ENCODE data around the gene CEACAM19.
"Not testable (repeated sequence)": the region's sequence is repeated elsewhere in the genome, so short reads cannot be mapped to it uniquely, and the experiment has no call there.

CEACAM19 gene, protein sequence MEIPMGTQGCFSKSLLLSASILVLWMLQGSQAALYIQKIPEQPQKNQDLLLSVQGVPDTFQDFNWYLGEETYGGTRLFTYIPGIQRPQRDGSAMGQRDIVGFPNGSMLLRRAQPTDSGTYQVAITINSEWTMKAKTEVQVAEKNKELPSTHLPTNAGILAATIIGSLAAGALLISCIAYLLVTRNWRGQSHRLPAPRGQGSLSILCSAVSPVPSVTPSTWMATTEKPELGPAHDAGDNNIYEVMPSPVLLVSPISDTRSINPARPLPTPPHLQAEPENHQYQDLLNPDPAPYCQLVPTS

DNA sequence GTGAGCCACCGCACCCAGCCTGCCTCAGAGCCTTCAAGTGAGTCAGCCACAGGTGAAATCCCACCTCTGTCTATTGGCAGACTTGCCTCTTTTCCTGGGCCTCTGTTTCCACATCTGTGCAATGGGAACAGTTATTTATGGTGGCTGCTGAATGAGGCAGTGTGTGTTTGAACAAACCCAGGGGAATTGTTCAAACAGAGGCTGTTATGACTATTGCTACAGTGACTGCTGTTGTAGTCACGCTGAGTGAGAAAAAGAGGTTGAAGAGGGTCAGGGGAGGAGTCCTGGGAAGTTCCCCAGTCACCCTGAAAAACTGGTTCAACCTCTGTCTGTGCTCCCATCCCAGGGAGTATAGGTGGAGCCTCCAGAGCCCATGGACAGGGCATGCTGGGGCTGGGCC, at the start of gene CEACAM19:
TSS of gene CEACAM19 (plus strand) at position 83 of the 400 bp plus-strand sequence. CDS start 450 bp downstream, outside the sequence.
- no peak for DNase-seq

DNA sequence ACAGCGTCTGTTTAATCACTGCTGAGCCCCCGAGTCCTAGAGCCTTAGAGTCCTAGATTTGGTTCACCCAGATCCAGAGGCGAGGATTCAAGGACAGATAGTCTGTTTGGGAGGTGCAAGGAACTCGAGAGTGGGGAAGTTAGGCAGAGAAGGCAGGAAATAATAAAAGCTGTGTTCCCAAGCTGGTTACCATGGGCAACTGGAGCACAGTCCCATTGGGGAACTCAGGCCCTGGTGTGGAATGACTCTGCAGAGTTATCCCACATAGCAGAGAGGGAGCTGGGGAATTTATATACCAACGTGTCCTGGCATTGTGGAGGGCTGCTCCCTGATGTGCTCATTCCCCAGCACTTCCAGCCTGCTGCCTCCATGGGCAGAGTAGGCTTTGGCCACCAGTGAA, 48.2 kb upstream of the CEACAM19 start:
- DNase-seq: no peak

DNA sequence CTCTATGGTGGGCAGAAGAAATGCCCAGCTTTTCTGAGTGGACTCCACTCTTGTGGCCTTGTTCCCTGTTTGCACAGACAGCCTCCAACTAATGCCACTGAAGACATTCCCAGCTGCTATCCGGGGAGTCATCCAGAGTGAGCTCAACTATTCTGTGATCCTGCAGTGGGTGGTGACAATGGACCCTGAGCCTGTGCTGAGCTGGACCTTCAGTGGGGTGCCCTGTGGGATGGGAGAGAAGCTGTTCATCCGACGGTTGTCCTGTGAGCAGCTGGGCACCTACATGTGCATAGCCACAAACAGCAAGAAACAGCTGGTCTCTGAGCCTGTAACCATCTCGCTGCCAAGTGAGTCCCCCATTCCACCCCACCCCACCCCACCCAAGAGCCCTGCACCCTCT, 47.7 kb upstream of the CEACAM19 start:
- no peak for DNase-seq

DNA sequence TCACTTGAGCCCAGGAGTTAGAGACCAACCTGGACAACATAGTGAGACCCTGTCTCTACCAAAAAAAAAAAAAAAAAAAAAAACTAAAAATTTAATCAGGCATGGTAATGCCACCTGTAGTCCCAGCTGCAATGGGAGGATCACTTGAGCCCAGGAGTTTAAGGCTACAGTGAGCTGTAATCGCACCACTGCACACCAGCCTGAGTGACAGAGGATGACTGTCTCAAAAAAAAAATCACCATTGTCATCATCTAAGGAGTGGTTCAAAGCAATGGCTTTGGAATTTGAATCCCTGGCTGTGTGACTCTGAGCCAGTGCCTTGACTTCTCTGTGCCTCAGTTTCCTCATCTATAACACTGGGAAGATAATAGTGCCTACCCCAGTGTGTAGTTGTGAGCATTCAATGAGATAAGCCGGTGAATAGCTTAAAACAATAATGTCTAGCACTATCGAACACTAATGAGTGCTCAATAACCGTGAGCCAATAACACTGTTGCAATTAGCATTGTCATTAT, 46.4 kb upstream of the CEACAM19 start:
- DNase-seq: no peak

DNA sequence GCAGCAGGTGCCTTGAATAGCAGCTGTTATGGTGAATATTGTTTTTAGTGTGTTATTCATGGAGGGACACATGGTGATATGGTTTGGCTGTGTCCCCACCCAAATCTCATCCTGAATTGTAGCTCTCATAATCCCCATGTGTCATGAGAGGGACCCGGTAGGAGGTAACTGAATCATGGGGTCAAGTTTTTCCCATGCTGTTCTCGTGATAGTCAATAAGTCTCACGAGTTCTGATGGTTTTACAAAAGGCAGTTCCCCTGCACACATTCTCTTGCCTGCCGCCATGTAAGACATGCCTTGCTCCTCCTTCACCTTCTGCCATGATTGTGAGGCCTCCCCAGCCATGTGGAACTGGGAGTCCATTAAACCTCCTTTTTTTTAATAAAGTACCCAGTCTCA, 45.6 kb upstream of the CEACAM19 start:
- not testable (repeated sequence) for DNase-seq

DNA sequence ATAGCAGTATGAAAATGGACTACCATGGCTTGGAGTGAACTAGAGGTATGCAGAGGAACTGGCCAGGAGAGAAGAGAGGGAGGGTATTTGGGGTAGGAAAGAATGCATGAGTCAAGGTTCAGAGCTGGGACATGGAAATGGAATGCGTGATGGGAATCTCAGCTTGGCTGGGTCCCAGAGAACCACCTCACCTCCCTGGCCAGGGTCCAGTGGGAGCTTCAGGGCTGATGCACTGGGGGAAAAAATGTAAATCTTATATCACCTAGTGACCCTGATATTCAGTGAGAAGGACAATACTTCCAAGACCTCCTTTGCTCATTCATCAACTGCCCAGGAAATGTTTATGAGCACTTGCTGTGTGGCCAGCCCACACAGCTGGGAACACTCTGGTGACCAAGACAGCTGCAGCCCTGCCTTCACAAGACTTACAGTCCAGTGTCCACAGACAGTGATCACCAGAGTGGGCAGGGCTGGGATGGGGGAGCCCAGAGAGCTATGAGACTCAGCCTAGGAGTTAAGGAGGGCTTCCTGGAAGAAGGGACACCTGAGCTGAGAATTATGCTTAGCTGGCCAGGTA, 45.1 kb upstream of the CEACAM19 start:
- no peak for DNase-seq

DNA sequence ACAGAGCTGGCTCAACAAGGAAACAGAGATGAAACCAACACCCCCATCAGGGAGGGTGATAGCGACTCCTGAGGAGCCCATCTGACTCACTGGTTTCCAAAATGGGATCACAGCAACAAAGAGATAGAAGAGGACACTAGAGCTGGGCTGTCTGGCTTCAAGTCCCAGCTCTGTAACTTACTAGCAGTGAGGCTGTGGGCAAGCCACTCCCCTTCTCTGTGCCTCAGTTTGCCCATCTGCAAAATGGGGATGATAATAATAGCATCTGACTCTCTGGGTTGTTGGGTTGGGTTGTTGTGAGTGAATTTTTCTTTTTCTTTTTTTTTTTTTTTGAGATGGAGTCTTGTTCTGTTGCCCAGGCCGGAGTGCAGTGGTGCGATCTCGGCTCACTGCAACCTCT, 43.7 kb upstream of the CEACAM19 start:
- DNase-seq: no peak

DNA sequence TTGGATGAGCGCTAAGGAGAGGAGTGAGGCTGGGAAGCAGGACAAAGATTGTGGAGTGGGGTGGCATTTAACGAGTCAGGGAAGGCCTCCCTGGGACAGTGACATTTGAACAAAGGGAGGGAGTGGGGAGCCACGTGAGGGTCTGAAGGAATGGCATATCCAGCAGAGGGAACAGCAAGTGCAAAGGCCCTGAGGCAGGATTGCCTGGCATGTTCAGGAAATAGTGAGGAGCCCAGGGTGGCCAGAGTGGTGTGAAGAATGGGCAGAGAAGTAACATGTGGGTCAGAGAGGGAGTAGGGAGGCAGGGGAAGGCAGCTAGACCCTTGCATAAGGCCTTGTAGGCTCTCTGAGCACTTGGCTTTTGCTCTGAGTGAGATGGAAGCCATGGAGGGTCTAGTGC, 42.5 kb upstream of the CEACAM19 start:
- no peak for DNase-seq

DNA sequence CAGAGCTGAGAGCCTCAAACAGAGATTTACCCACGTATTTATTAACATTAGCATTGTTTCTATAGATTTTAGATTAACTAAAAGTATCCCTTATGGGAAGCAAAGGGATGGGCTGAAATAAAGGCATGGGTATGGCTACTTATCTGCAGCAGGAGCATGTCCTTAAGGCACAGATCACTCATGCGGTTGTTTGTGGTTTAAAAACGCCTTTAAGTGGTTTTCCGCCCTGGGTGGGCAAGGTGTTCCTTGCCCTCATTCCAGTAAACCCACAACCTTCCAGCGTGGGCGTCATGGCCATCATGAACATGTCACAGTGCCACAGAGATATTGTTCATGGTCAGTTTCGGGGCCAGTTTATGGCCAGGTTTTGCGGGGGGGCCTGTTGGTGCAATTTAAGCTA, 39.7 kb upstream of the CEACAM19 start:
- DNase-seq: not testable (repeated sequence)

DNA sequence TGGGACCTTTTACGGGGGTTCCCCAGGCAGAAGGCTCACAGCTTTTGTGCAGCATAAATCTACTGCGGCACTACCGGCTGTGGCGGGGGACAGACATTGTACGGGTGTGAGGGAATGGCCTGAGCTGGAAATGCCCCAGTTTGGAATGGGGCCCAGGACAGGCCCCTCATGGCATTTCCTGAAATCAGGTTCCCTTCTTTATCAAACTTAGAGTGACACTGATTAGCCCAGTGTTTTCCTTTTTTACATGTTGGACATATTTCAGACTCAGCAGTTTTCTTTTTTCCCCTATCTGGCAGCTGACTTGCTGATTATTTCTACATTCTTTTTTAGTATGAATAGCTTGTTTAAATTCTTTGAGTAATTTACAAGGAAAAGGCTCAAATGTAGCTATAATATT, 37.2 kb upstream of the CEACAM19 start:
- not testable (repeated sequence) for DNase-seq

DNA sequence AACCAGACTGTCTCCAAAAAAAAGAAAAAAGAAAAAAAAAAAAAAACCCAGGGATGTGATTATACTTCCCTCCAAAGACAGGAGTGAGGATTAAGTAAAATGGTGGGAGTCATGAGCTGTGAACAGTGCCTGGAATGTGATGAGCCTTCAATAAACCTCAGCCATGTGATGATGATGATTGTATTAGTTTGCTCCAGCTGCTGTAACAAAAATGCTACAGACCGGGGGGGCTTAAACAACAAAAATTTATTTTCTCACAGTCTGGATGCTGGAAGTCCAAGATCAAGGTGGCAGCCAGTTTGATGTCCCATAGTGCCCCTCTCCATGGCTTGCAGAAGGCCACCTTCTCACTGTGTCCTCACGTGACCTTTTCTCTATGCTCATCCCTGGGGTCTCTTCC, 36.5 kb upstream of the CEACAM19 start:
- no peak for DNase-seq

DNA sequence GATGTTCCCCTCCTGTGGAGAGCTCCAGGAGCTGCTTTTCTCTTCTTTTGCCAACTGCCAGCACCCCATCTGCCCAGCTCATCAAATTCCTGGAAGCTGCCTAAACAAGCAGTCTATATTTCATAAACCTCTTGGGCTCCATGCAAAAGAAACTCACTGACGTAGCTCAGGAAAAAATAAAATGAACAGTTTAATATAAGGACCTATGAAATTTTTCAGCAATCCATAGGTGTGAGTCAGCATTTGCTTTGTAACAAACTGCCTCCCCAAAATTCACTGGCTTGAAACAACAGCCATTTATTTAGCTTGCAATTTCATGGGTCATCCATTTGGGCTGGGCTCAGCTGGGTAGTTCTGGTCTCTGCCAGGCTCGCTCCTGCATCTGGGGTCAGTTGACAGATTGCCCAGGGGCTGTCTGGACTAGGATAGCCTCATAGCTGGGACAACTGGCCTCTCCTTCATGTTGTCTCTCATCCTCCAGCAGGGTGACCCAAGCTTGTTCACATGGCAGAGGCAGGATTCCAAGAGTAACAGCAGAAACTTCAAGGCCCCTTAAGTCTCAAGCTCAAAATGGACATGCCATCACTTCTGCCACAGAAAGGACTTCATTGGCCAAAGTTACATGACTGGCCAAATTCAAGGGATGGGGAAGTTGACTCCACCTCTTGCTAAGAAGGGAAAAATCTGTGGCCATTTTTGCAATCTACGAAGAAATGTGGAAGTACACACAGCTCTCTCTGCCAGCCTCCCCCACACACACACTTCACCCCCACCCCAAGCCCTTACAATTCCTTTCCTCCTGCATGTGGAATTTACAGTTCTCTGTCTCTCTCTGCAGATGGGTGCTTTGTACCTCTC, 35.5 kb upstream of the CEACAM19 start:
- DNase-seq: no peak

DNA sequence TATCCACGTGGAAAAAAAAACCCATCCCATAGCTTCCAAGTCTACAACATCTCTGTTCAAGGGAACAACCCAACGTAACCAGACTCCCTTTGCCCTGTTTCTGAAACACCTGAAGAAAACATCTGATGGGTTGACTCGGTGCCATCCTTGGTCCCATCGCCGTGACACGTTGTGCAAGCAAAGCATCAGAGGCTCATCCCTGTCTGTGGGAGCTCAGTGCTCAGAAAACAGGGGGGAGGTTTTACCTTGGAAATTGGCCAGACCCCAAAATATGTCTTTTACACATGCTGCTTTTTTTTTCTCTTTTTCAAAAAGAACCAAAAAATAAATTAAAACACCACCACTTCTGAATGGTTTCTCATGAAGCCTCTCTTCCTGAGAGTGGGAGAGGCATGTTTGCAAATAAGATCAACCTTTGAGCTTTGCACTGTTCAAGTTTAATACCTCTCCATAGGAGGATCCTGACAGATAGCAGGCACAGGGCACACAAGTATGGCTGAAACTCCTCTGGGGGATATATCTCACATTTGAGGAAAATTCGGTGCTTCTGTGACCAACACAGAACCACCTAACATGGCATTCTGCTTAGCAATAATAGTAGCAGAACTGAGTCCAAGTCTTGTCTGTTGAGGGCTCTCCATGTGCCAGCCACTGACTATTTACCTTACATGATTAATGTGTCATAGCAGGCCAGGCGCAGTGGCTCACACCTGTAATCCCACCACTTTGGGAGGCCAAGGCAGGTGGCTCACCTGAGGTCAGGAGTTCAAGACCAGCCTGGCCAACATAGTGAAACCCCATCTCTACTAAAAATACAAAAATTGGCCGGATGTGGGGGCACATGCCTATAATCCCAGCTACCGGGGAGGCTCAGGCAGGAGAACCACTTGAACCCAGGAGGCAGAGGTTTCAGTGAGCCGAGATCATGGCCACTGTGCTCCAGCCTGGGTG, 34.6 kb upstream of the CEACAM19 start:
- DNase-seq: no peak

DNA sequence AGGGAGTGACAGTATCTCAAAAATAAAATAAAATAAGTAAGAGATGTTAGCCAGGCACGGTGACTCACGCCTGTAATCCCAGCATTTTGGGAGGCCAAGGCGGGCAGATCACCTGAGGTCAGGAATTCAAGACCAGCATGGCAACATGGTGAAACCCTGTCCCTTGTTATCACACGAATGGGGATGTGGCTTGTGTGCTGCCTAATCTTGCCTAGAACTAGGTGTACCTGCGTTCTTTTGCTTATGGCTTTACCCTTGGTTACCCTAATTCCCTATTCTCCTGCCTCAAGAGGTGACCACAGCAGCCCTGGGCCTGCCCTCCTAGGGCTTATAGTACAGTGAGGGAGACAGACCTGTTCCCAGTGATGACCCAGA, 33.9 kb upstream of the CEACAM19 start:
- no peak for DNase-seq

DNA sequence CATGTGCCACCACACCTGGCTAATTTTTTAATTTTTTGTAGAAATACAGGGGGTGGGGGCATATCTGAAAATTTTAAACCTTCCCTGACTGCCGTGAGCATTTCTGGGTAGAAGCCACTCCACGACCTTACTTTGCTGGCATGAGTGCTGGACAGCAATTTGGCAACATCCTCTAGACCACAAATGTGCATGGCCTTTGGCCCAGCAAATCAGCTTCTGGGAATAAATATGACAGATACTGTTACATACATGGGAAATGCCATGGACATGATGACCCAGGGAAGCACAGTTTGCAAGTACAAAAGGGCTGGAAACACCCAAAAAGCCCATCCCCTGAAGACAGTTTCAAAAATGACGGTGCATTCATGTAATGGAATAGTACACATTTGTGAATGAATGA, 30.8 kb upstream of the CEACAM19 start:
- no peak for DNase-seq

DNA sequence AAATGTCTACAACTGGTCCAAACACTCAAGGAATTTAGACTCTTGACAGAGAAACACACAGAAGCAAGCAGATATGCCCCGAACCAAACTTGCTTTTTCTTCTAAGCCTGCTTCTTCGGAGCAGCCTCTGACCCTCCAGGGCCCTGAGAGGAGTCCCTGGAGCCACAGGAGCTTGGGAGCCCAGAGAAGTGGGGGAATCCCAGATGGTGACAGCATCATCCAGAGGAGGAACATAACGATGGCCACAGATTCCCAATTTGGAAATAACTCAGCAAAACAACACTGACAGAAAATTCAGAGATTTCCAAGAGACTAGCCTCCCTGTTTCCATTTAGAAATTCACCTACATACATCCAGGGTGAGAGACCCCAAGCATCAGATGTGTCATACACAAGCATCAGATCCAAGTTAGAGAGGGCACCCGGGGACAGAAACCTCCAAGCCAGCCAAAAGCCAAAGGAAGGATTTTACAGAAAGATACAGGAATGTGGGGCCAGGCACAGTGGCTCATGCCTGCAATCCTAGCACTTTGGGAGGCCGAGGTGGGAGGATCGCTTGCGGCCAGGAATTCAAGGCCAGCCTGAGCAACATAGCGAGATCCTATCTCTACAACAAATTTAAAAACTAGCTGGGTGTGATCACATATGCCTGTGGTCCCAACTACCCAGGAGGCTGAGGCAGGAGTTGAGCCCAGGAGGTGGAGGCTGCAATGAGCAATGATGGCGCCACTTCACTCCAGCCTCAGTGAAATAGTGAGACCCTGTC, 29.6 kb upstream of the CEACAM19 start:
- DNase-seq: no peak

DNA sequence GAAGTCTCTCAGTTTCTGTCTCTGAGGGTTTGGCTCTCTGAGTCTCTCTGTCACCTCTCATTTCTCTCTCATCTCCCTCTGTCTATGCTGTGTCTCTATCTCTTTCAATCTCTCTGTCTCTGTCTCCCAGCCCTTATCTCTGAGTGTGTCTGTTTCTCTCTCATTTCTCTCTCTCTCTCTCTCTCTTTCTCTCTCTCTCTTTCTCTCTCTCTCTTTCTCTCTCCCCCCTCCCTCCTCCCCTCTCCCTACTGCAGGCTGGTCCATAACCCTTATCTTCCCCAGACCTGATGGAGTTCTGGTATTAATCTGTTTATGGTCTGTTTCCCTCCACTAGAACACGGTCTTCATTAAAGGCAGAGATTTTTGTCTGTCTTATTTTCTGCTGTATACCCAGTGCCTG, 28.9 kb upstream of the CEACAM19 start:
- DNase-seq: no peak

DNA sequence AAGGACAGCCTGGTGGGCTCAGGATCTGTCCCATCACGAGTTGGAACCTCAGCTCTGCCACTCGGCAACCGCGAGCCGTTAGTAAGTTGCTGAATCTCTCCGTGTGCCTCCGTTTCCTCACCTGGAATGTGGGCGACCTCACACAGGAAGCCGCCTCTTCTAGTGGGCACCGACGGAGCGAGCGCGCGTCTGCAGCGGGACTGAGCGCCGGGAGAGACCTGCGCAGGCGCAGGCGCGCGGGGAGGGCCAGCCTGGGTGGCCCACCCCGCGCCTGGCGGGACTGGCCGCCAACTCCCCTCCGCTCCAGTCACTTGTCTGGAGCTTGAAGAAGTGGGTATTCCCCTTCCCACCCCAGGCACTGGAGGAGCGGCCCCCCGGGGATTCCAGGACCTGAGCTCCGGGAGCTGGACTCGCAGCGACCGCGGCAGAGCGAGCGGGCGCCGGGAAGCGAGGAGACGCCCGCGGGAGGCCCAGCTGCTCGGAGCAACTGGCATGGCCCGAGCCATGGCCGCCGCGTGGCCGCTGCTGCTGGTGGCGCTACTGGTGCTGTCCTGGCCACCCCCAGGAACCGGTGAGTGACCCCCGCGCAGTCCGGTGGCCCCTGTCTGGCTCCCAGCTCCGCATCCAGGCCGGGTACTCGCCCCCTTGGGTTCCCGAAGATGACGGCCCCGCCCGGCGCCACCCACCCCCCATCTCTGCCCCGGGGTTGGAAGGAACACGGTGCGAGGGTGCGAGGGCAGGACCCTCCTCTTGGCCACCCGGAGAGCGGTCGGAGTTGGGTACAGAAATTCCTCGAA, 27.5 kb upstream of the CEACAM19 start, which contains the start of gene PVR:
TSS of gene PVR (plus strand) at position 306 of the 797 bp plus-strand sequence. CDS start at position 493, 187 bp downstream.
- no peak for DNase-seq

DNA sequence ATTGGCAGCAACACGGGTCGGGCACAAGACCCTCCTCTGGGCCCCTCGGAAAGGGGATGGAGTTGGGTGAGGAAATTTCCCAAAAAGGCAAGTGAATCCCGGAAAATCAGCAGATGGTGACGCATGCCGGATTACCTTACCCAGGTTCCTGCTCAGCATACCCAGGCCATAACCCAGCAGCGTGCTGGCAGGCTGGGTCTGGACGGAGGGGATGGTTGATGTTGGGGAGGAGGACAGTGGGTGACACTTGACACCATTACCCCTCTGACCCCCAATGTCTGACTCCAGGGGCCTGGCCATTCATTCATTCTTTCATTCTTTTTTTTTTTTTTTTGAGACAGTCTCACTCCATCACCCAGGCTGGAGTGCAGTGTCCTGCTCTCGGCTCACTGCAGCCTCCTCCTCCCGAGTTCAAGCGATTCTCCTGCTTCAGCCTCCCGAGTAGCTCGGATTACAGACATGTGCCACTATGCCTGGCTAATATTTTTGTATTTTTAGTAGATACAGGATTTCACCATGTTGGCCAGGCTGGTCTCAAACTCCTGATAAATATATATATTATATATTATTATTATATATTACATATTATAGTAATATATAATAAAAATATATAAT, 26.8 kb upstream of the CEACAM19 start:
- DNase-seq: no peak

DNA sequence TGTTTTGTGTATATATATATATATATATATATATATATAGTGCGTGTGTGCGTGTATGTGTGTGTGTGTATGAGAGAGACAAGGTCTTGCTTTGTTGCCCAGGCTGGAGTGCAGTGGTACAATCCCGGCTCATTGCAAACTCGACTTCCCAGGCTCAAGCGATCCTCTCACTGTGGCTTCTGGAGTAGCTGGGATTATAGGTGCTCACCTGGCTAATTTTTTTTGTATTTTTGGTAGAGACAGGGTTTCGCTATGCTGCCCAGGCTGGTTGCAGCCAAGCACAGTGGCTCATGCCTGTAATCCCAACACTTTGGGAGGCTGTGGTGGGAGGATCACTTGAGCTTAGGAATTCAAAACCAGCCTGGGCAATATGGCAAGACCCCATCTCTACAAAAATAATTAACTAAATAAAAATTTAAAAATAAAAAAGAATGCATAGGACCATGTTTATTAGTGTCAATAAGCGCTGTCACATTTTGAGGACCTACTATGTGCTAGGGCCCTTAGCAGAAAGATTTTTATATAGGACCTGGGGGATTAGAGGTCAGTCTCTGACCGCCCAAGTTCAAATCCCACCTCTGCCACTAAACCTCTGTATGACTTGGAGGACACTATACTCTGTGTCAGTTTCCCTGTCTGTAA, 25.8 kb upstream of the CEACAM19 start:
- no peak for DNase-seq
